Subcutaneous adipose tissue (tissue), 4 donors: ENCODE results near the gene BRMS1. TPM values are rescaled to one million over a fixed set of nuclear protein-coding genes. Genes with fewer than 3 reads are reported as not detected.

Experiments used
- total RNA-seq, 4 donors: library from RNA; depleted of rRNA; stranded (reverse); fragments of >200 nt; gene quantifications; one replicate each; pipeline ENCODE4 v1.1.0, GENCODE V29; 2016
- TF ChIP-seq, protein P1 (sequence below): fragments of 450-650 bp; IDR thresholded peaks from one replicate; pipeline ENCODE4 v1.5.1; 2016; ENCODE audit warnings: low read depth, mild to moderate bottlenecking, control low read depth, antibody characterized with exemption, moderate library complexity

The BRMS1 gene
- total RNA-seq, 4 donors from 2014 or later, result 20.5 to 47.1 (median 34.7) TPM

DNA sequence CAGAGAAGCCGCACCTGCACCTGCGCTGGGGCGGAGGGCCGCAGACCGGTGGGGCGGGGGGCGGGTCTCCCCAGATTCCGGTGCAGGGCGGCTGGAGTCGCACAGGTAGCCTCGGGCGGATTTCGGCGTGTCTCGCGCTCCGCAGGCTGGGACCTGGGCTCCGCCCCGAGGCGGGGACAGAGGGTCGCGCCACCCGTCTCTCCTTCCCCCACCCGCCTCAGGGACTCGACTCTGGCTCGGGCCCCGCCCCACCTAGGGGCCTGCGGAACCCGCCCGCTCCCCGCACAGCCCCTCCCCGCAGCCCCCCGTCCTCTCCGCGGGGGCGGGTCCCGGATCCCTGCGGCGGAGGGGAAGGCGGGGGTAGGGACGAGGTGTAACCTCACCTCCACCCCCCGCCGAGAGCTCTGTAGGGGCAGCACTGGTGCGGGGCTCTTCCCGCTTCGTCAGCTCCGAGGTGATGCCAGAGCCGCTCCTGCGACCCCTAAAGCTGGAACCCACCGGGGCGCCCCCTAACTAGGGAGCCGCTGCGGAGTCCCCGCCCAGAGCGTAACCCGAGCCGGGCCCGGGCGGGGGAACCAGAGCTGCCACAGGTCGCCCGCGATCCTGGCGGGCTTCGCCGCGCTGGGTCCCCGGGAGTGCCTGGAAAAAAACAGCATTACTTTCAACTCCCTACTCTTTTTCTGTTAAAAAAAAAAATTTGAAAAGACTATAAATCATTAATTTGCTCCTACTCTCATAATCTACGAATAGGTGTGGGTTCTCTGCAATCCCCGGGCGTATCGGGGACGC is 26.9 kb upstream of the BRMS1 start, which contains the start of gene SLC29A2:
Gene SLC29A2, minus strand, starts transcription at position 134 of the 789 bp plus-strand sequence. CDS start 169 bp downstream, outside the sequence.
- TF ChIP-seq, protein P1, sequence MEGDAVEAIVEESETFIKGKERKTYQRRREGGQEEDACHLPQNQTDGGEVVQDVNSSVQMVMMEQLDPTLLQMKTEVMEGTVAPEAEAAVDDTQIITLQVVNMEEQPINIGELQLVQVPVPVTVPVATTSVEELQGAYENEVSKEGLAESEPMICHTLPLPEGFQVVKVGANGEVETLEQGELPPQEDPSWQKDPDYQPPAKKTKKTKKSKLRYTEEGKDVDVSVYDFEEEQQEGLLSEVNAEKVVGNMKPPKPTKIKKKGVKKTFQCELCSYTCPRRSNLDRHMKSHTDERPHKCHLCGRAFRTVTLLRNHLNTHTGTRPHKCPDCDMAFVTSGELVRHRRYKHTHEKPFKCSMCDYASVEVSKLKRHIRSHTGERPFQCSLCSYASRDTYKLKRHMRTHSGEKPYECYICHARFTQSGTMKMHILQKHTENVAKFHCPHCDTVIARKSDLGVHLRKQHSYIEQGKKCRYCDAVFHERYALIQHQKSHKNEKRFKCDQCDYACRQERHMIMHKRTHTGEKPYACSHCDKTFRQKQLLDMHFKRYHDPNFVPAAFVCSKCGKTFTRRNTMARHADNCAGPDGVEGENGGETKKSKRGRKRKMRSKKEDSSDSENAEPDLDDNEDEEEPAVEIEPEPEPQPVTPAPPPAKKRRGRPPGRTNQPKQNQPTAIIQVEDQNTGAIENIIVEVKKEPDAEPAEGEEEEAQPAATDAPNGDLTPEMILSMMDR, result no peak

DNA sequence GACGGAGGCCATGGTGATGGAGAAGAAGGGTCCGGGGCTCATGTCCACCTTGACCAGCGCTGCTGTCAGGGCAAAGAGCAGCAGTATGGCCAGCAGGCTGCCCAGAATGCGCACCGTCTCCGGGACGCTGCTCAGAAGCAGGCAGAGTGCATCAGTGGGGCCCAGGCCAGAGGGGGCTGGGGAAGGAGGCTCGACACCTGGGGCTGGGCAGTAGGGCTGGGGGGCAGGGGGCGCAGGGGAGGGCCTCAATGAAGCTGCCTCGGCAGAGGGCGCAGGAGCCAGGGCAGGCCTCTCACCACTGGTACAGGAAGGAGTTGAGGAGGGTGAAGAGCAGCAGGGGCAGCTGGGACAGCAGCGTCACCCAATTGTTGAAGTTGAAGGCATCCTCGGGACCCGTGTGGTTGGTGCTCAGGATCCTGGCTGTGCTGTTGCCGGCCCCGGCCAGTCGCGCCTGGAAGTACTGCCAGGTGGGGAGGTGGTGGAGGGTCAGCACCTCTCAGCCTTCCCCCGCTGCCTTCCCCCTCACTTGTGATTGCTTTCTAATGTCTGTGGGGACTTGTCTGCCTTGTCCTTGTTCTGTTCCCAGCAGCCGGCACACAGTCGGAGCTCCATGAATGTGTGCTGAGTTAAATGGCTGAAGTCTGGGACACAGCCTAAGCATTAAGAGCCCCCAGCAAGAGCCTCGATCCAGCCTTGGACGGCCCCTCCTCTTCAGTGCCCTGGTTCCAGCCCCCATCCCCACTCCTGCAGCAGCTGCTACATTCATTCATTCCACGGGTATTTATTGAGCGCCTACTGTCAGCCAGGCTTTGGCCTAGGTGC is 24.4 kb upstream of the BRMS1 start:
- TF ChIP-seq, protein P1, result no peak

DNA sequence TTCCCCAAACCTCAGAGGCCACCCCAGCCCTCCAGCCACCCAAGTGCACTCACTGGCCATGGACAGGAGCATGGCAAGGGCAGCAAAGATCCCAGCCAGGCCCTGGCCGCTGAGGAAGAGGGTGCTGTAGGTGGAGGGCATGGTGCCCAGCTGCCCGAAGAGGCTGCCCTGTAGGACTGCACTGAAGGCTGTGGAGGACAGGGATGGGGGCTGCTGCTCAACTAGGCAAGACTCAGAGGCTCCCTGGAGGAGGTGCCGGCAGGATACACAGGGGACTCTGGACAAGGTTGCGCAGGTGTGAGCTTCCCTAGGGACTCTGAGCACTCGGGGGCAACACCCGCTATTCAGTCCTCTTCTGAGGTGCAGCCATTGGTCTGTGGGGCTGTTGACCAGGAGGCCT is 23.6 kb upstream of the BRMS1 start:
- TF ChIP-seq, protein P1, result no peak

DNA sequence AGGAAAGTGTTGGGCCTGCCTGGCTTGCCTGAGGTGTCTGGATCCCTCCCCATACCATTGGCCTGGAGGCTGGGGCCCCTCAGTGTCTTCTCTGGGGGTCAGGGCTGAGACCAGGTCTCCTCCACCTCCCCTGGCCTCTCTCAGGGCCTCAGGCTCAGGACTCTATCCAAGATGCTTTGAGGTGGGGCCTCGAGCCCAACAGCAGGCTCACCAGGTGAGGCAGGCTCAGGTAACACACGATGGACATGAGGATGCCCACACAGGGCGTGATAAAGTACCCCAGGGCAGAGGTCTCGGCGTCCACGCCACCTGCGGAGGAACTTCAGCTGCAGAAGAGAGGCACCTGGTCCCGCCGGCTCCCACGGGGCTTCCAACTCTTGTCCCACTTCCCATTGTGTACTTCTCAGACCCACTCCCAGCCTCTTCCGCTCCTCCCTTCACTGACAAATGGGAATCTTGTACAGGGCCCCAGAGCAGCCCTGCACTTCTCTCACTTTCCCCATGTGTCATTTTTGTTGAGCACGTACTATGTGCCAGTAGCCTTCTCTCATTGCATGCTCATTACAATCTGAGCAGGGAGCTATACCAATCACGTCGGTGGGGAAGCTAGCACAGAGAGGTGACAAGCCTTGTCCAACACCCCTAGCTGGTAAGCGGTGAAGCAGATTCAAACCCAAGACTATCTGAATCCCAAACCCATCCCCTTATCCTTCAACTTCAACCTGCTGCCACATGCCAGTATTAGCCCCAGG is 22.8 kb upstream of the BRMS1 start:
- TF ChIP-seq, protein P1, result no peak

DNA sequence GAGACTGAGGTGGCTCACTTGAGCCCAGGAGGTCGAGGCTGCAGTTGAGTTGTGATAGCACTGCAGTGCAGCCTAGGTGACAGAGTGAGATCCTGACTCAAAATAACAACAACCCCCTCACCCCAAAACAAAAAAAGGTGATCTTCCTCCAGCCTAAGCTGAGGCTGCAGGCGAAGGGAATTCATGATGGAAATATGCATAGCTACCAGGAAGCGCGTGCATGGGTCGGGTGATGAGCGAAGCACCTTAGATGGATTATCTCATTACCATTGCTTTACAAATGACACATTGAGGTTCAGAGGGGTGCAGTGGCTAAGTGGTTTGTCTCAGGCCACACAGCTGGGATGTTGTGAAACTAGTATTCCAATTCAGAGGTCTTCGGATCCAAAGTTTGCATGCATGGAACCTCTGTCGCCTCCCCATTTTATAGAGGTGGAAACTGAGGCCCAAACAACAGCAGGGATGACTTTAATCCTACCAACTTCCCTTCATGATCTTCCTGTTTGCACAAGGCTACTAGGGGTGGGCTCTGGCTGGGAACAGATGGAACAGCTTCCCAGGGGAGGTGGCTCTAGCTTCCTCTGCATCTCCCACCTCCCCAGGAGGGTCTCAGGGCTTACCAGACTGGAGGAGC is 22.1 kb upstream of the BRMS1 start:
- TF ChIP-seq, protein P1, result no peak

DNA sequence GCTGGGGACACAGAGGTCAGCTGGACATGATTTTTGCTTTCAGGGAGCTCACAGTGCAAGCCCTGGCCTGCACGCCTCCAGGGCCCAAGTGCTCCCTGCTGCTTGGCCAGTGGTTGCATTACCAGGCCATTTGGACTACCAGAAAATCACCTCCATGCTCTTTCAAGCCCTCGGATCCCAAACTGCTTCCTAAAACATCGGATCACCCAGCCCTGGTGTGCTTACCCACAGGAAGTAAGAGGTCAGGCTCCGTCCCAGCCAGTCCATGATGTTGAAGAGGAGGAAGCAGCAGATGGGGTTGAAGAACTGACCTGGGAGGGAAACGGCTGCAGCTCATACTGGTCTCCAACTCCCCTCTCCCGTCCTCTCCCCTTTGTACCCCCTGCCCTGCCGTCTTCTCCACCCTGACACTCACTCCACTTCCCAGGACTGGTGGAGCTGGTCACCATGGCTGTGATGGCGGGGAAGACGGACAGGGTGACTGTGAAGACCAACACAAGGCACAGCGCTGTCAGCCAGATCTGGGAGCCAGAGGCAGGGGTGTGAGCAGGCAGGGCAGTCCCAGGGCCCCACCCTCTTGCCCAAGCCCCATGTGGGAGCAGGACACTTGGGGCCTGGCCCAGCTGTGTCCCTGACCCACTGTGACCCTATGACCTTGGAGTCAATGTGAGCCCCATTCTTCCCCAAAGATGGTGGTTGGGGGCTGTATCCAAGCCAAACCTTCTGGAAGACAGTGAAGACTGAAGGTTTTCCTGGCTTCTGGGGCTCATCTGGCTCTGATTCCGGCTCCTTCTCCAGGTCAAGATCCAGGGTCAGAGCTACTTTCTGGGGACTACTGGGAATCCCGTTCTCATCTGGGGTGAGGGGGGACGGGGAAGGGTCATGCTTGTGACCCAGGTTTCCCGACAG is 21.1 kb upstream of the BRMS1 start:
- TF ChIP-seq, protein P1, result no peak
